ENCODE results near the gene TBC1D12. TPM values are rescaled to one million over a fixed set of nuclear protein-coding genes. Genes with fewer than 3 reads are reported as not detected.

Gene TBC1D12
- total RNA-seq, 1 donor from 2014 or later: 0.86 TPM

- no peak overlapping the region for H3K27ac Mint-ChIP-seq
- DNase-seq (ENCODE audit: low spot score): no peak
- H3K9me3 Mint-ChIP-seq: no peaks in the 10 kb centered on the region
- no peaks in the 10 kb centered on the region for H3K36me3 Mint-ChIP-seq (ENCODE audit: low read depth)
- H3K27me3 Mint-ChIP-seq (ENCODE audit: insufficient read depth): peaks cover 31% of the 10 kb centered on the region
- H3K4me3 Mint-ChIP-seq: no peak overlapping the region
- no peaks in the 10 kb centered on the region for H3K4me1 Mint-ChIP-seq (ENCODE audit: low read depth)
- intact Hi-C loops (cut with micrococcal nuclease): no loop called here
These were observed 10.1 kb downstream of the TBC1D12 start for GRCh38 chr10:94412449-94412848.

- Mint-ChIP-seq H3K4me1 (ENCODE audit: low read depth) (no peaks in the 10 kb centered on the region), H3K4me3 (no peak overlapping the region), H3K9me3 (no peaks in the 10 kb centered on the region), H3K36me3 (ENCODE audit: low read depth) (no peaks in the 10 kb centered on the region), H3K27ac (no peak overlapping the region), H3K27me3 (ENCODE audit: insufficient read depth) (peaks cover 23% of the 10 kb centered on the region)
- DNase-seq (ENCODE audit: low spot score): no peak
- intact Hi-C loops (cut with micrococcal nuclease): no loop called here
These were observed 11.0 kb downstream of the TBC1D12 start for GRCh38 chr10:94413361-94413760.

- Mint-ChIP-seq H3K36me3 (ENCODE audit: low read depth) (no peaks in the 10 kb centered on the region), H3K9me3 (no peaks in the 10 kb centered on the region), H3K4me1 (ENCODE audit: low read depth) (no peaks in the 10 kb centered on the region), H3K27ac (no peak overlapping the region), H3K27me3 (ENCODE audit: insufficient read depth) (peaks cover 10% of the 10 kb centered on the region), H3K4me3 (no peak overlapping the region)
- no peak for DNase-seq (ENCODE audit: low spot score)
- intact Hi-C loops (cut with micrococcal nuclease): no loop called here
These were observed 14.6 kb downstream of the TBC1D12 start for GRCh38 chr10:94416896-94417295.

GRCh38 chr10:94417321-94417720 lies 15.0 kb downstream of the TBC1D12 start:
- Mint-ChIP-seq H3K4me1 (ENCODE audit: low read depth) (no peaks in the 10 kb centered on the region), H3K27me3 (ENCODE audit: insufficient read depth) (peaks cover 7% of the 10 kb centered on the region), H3K4me3 (no peak overlapping the region), H3K36me3 (ENCODE audit: low read depth) (no peaks in the 10 kb centered on the region), H3K9me3 (no peaks in the 10 kb centered on the region), H3K27ac (no peak overlapping the region)
- DNase-seq (ENCODE audit: low spot score): no peak
- intact Hi-C loops (cut with micrococcal nuclease): no loop called here

- no peak overlapping the region for H3K27ac Mint-ChIP-seq
- DNase-seq (ENCODE audit: low spot score): no peak
- no peaks in the 10 kb centered on the region for H3K9me3 Mint-ChIP-seq
- H3K4me1 Mint-ChIP-seq (ENCODE audit: low read depth): no peaks in the 10 kb centered on the region
- H3K27me3 Mint-ChIP-seq (ENCODE audit: insufficient read depth): peaks cover 6% of the 10 kb centered on the region
- intact Hi-C loops (cut with micrococcal nuclease): no loop called here
- H3K36me3 Mint-ChIP-seq (ENCODE audit: low read depth): no peaks in the 10 kb centered on the region
- H3K4me3 Mint-ChIP-seq: no peak overlapping the region
These were observed 18.2 kb downstream of the TBC1D12 start for GRCh38 chr10:94420516-94420915.

- Mint-ChIP-seq H3K27ac (no peak overlapping the region), H3K4me1 (ENCODE audit: low read depth) (no peaks in the 10 kb centered on the region), H3K27me3 (ENCODE audit: insufficient read depth) (peaks cover 6% of the 10 kb centered on the region), H3K36me3 (ENCODE audit: low read depth) (no peaks in the 10 kb centered on the region), H3K9me3 (no peaks in the 10 kb centered on the region), H3K4me3 (no peak overlapping the region)
- DNase-seq (ENCODE audit: low spot score): no peak
- intact Hi-C loops (cut with micrococcal nuclease): no loop called here
These were observed 18.7 kb downstream of the TBC1D12 start for GRCh38 chr10:94420998-94421528.

- no peak overlapping the region for H3K27ac Mint-ChIP-seq
- H3K4me1 Mint-ChIP-seq (ENCODE audit: low read depth): no peaks in the 10 kb centered on the region
- DNase-seq (ENCODE audit: low spot score): no peak
- no peak overlapping the region for H3K4me3 Mint-ChIP-seq
- H3K36me3 Mint-ChIP-seq (ENCODE audit: low read depth): no peaks in the 10 kb centered on the region
- intact Hi-C loops (cut with micrococcal nuclease): no loop called here
- H3K9me3 Mint-ChIP-seq: peaks cover 6% of the 10 kb centered on the region
- H3K27me3 Mint-ChIP-seq (ENCODE audit: insufficient read depth): peaks cover 4% of the 10 kb centered on the region
These were observed 21.3 kb downstream of the TBC1D12 start for GRCh38 chr10:94423627-94424026.

GRCh38 chr10:94424714-94425337 lies 22.5 kb downstream of the TBC1D12 start:
- no peaks in the 10 kb centered on the region for H3K4me1 Mint-ChIP-seq (ENCODE audit: low read depth)
- no peaks in the 10 kb centered on the region for H3K36me3 Mint-ChIP-seq (ENCODE audit: low read depth)
- H3K27ac Mint-ChIP-seq: no peak overlapping the region
- intact Hi-C loops (cut with micrococcal nuclease): no loop called here
- DNase-seq (ENCODE audit: low spot score): no peak
- H3K4me3 Mint-ChIP-seq: no peak overlapping the region
- peaks cover 6% of the 10 kb centered on the region for H3K9me3 Mint-ChIP-seq
- peaks cover 4% of the 10 kb centered on the region for H3K27me3 Mint-ChIP-seq (ENCODE audit: insufficient read depth)

- Mint-ChIP-seq H3K27ac (no peak overlapping the region), H3K4me3 (no peak overlapping the region), H3K36me3 (ENCODE audit: low read depth) (no peaks in the 10 kb centered on the region), H3K4me1 (ENCODE audit: low read depth) (no peaks in the 10 kb centered on the region), H3K27me3 (ENCODE audit: insufficient read depth) (peaks cover 6% of the 10 kb centered on the region), H3K9me3 (peaks cover 6% of the 10 kb centered on the region)
- intact Hi-C loops (cut with micrococcal nuclease): no loop called here
- DNase-seq (ENCODE audit: low spot score): no peak
These were observed 23.6 kb downstream of the TBC1D12 start for GRCh38 chr10:94425942-94426341.

GRCh38 chr10:94427166-94427565 lies 24.8 kb downstream of the TBC1D12 start:
- Mint-ChIP-seq H3K27me3 (ENCODE audit: insufficient read depth) (peaks cover 4% of the 10 kb centered on the region), H3K27ac (no peak overlapping the region), H3K9me3 (peaks cover 6% of the 10 kb centered on the region), H3K36me3 (ENCODE audit: low read depth) (no peaks in the 10 kb centered on the region), H3K4me3 (no peak overlapping the region), H3K4me1 (ENCODE audit: low read depth) (no peaks in the 10 kb centered on the region)
- intact Hi-C loops (cut with micrococcal nuclease): no loop called here
- DNase-seq (ENCODE audit: low spot score): no peak

- H3K27ac Mint-ChIP-seq: no peak overlapping the region
- H3K4me1 Mint-ChIP-seq (ENCODE audit: low read depth): no peaks in the 10 kb centered on the region
- H3K9me3 Mint-ChIP-seq: peaks cover 6% of the 10 kb centered on the region
- H3K4me3 Mint-ChIP-seq: no peak overlapping the region
- intact Hi-C loops (cut with micrococcal nuclease): no loop called here
- DNase-seq (ENCODE audit: low spot score): no peak
- H3K36me3 Mint-ChIP-seq (ENCODE audit: low read depth): no peaks in the 10 kb centered on the region
- peaks cover 7% of the 10 kb centered on the region for H3K27me3 Mint-ChIP-seq (ENCODE audit: insufficient read depth)
These were observed 26.7 kb downstream of the TBC1D12 start for GRCh38 chr10:94428766-94429707.

- no peaks in the 10 kb centered on the region for H3K4me1 Mint-ChIP-seq (ENCODE audit: low read depth)
- H3K4me3 Mint-ChIP-seq: no peak overlapping the region
- H3K36me3 Mint-ChIP-seq (ENCODE audit: low read depth): no peaks in the 10 kb centered on the region
- peaks cover 6% of the 10 kb centered on the region for H3K9me3 Mint-ChIP-seq
- intact Hi-C loops (cut with micrococcal nuclease): no loop called here
- no peak overlapping the region for H3K27ac Mint-ChIP-seq
- DNase-seq (ENCODE audit: low spot score): no peak
- peaks cover 7% of the 10 kb centered on the region for H3K27me3 Mint-ChIP-seq (ENCODE audit: insufficient read depth)
These were observed 28.4 kb downstream of the TBC1D12 start for GRCh38 chr10:94430701-94431100.

- no peak overlapping the region for H3K27ac Mint-ChIP-seq
- no peaks in the 10 kb centered on the region for H3K4me1 Mint-ChIP-seq (ENCODE audit: low read depth)
- peaks cover 1% of the 10 kb centered on the region for H3K9me3 Mint-ChIP-seq
- intact Hi-C loops (cut with micrococcal nuclease): no loop called here
- no peaks in the 10 kb centered on the region for H3K36me3 Mint-ChIP-seq (ENCODE audit: low read depth)
- peaks cover 7% of the 10 kb centered on the region for H3K27me3 Mint-ChIP-seq (ENCODE audit: insufficient read depth)
- no peak overlapping the region for H3K4me3 Mint-ChIP-seq
- no peak for DNase-seq (ENCODE audit: low spot score)
These were observed 30.1 kb downstream of the TBC1D12 start for GRCh38 chr10:94432443-94432842.

Data from activated T-helper 1 cell treated with anti-CD3 and anti-CD28 coated beads, Interleukin-12 subunit alpha, Interleukin-12 subunit beta, Interleukin-2, Interleukin-4 antibody, amounts not matched to agents 30 ng/mL and 10 ng/mL and 1 ng/mL, durations not matched to agents 14 hours and 24 hours and 36 hours (primary cell).